NCI-H82 treated with DMSO at 0.1 percent for 48 hours (cell line): ENCODE results near the gene ZNF575.
"Not testable (repeated sequence)": the region's sequence is repeated elsewhere in the genome, so short reads cannot be mapped to it uniquely, and the experiment has no call there.

Source experiments
- DNase-seq: peaks from one replicate; lab custom pipeline; 2025; ENCODE audit not compliant: unreplicated experiment; lab: John Stamatoyannopoulos, UW

ZNF575 gene

DNA sequence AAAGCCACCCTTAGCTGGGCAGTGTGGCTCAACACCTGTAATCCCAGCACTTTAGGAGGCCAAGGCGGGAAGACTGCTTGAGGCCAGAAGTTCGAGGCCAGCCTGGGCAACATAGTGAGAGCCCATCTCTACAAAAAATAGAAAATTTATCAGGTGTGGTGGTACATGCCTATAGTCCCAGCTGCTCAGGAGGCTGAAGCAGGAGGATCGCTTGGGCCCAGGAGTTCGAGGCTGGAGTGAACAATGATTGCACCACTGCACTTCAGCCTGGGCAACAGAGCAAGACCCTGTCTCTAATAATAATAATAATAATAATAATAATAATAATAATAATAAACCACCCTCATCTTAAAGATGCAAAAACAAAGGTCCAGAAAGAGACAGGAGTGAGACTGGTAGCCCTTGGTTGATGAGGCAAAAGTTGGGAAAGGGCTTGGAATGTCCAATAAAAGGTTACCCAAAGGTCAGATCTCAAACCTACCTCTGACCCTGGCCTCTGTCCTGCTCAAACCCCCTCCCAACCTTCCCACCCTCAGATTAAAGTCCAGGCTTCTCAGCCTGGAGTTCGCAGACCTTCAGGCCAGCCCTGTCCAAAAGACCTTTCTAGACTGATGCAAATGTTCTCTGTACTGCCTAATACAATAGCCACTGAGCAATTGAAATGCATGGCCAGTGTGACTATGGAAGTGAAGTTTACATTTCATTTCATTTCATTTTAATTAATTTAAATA is 9.1 kb downstream of the ZNF575 start:
- no peak for DNase-seq

- no peak for DNase-seq
Observed at GRCh38 chr19:43544077-43544476, 11.1 kb downstream of the ZNF575 start.

DNA sequence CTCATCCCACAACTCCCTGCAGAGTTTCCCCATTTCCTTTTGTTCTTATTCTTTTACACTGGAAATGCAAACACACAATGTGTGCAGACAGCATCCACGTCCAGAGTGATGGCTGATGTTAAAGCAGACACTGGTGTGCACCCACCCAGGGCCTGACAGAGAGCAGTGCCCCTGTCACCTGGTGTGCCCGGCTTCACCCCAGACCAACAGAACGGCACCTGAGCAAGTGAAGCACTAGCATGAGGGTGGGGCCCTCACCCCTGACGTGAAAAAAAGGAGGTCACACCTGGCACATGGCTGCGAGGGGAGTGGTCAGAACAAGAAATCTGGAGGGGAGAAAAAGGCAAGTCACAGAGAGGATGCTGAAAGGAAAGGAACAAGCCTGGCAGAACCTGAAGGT is 12.3 kb downstream of the ZNF575 start:
- no peak for DNase-seq

DNA sequence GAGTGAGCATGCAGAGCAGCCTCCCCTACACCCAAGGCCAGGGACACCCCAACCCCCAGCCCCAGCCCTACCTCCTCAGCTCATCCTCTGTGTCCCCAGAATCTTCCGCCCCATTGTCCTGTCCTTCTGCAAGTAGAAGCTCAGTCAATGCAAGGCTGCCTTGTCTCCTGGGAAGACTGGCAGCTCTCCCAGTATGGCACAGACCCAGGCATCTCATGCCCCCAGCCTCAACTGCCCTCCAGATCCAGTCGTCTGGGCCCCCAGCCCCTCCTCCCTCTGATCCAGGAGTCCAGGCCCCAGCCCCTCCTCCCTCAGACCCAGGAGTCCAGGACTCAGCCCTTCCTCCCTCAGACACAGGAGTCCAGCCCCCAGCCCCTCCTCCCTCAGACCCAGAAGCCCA is 13.0 kb downstream of the ZNF575 start:
- DNase-seq: no peak

- no peak for DNase-seq
Observed at GRCh38 chr19:43546581-43546980, 13.6 kb downstream of the ZNF575 start.

DNA sequence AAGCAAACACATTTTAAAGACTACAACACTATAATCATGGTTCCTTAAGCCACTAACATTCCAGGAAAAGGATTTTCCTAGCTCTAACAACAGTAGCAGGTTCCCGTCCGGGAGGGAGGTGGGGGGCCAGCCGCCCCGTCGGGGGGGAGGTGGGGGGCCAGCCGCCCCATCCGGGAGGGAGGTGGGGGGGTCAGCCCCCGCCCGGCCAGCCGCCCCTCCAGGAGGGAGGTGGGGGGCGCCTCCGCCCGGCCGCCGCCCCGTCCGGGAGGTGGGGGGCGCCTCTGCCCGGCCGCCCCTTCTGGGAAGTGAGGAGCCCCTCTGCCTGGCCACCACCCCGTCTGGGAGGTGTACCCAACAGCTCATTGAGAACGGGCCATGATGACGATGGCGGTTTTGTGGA is 14.9 kb downstream of the ZNF575 start:
- DNase-seq: not testable (repeated sequence)

DNA sequence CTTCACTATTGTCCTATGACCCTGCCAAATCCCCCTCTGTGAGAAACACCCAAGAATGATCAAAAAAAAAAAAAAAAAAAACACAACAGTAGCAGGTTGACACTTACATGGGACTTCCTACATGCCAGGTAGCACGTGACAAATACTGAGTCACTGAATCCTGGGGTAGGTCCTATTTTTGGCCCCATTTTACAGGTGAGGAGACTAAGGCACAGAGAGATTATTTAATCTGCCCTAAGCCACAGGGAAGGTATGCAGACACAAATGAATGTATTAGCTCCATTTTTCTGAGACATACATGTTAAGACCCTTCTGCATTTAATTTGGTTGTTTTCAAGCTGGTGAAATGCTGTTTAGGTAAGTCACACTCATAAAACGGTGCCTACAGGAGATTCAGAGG is 15.7 kb downstream of the ZNF575 start:
- DNase-seq: no peak

DNA sequence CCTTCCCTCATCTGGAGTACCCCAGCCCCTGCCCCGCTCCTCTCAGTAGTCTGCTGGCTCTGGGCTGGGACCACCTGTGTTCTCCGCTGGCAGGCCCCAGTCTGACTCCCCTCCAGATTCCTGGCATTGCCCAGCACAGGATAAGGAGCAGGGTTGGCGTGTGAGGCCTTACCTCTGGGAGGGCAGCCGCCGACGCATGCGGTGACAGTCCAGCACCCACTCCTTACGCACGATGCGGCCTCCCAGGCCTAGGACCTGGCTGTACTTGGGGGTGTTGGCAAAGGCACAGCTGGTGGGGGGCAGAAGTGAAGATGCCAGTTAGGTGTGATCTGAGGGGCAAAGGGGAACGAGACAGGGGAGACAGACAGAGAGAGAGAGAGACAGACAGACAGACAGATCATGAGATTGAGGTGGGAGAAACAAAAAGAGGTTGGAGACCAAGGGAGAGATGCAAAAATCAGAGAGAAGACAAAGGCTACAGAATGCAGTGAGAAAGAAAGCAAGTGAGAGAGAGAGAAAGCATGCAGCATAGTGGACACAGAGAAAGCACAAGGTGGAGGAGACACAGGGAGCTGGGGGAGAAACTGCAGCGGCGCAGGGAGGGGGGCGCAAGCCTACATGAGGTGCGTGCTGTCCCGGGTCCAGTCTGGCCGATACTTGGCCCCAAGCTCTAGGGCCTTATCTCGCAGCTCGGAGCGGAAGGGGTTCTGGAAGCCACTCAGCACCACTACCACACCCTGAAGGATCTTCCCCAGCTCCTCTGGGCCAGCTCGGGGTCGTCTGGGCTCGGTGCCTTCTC is 18.6 kb downstream of the ZNF575 start:
- DNase-seq: no peak

DNA sequence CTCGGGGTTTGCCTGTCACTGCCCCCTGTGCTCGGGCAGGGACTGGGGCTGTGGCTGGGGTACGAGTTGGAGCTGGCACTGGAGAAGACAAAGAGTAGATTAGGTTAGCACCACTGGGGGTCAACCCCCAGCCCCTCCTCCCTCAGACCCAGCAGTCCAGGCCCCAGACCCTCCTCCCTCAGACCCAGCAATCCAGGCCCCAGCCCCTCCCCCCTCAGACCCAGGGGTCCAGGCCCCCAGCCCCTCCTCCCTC is 19.1 kb downstream of the ZNF575 start:
- no peak for DNase-seq

DNA sequence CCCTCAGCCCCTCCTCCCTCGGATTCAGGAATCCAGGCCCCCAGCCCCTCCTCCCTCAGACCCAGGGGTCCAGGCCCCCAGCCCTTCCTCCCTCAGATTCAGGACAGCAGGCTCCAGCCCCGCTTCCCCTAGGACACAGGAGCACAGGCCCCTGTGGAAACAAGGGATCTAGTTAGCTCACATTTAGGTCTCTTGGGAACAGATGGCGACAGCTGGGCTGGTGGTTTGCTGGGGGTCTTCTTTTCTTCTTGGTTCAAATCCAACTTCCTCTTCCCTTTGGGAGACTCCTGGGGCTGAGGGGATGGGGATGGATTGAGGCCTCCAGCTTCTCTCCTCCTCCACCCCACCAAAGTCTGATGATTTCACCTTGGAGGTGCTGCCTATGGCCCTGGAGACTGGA is 19.6 kb downstream of the ZNF575 start:
- DNase-seq: peak; percentile 84

GRCh38 chr19:43553656-43554055 is 20.7 kb downstream of the ZNF575 start:
- DNase-seq: peak; percentile 80

DNA sequence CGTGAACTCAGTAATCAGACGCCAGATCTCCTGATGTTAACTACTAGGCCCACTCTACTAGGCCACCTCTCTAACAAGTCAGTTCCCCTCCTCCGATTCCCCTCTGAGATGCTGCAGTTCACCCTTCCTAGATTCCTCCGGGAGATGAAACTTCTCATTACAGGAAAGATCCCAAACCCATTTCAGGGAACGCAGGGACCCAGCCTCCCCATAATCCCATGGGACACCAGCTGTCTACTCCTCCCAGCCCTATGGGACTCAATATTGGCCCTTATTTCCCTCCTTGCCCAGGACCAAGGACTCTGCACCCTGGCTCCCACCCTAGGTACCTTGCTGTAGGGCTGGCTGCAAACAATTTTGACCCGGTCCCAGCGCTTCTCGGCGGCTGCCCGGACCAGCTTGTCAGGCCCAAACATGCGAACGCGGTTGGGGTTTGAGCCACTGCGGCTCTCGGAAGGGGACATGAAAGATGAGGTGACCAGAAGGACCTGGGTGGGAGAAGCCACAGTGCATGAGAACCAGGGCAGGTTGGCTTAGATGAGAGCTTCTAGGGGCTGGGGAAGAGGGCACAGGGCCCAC is 21.4 kb downstream of the ZNF575 start:
- no peak for DNase-seq

GRCh38 chr19:43555185-43555770 is 22.3 kb downstream of the ZNF575 start:
- DNase-seq: peak; percentile 51

DNA sequence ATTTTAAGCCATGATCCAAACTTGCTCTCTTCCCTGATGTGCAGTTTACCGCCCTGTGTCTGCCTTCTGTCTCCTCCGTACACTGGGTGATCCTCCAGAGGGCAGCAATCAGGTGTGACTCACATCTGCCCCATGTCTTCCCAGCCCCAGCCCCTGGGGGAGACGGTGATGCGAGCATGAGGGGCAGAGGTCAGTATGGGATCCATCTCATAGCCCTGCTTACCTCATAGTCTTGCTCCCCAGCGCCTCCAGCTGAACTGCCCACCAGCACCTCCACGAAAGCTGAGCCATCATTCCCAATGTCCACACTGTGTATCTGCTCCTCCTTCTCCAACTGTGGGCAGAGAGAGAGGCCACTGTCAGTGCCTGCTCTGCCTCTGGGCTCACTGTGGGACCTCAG is 27.7 kb downstream of the ZNF575 start:
- no peak for DNase-seq

DNA sequence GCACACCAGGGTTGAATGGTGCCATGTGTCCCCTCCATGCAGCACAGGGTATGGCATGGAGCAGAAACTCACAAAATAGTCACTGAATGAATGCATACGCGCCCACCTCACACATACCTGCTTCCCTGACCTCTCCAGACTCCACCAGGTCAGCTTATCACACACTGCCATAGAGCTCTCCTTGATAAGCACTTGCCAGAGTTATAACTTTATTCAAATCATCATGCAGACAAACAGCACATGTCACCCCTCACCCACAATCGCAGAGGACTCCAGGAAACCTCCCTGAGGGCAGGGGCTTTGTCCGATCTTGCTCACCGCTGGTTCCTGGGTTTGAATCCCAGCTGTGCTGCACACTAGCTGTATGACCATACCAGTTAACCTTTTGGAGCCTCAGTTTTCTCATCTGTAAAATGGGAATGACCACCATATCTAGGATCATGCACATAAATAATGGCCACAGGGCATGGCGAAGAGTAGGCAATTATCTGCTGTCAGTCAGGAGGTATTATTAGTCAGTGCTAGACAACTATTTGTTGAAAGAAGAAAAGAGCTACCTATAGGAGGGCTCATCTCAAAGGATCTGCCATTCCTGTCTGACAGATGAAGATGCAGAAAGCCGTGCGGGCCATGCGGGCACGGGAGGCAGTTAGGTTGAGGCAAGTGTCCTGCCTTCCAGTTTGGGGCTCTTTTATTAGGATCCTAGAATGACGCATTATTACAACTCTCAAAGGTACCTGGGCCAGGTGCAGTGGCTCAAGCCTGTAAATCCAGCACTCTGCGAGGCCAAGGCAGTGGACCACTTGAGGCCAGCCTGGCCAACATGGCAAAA is 28.4 kb downstream of the ZNF575 start:
- no peak for DNase-seq

DNA sequence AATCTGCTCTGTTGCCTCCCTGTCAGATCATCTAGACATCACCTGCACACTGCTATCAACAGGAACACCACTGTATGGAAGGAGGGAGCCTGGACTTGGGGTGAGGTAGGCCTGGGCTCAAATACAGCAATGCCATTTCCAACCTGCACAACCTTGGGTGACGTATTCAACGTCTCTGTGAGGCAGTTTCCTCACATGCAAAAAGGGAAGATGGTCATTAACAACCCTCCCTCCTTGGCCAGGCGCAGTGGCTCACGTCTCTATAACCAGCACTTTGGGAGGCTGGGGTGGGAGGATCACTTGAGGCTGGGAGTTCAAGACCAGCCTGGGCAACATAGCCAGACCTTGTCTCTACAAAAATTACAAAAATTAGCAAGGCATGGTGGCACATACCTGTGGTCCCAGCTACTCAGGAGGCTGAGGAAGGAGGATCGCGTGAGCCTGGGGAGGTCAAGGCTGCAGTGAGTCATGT is 29.3 kb downstream of the ZNF575 start:
- no peak for DNase-seq

DNA sequence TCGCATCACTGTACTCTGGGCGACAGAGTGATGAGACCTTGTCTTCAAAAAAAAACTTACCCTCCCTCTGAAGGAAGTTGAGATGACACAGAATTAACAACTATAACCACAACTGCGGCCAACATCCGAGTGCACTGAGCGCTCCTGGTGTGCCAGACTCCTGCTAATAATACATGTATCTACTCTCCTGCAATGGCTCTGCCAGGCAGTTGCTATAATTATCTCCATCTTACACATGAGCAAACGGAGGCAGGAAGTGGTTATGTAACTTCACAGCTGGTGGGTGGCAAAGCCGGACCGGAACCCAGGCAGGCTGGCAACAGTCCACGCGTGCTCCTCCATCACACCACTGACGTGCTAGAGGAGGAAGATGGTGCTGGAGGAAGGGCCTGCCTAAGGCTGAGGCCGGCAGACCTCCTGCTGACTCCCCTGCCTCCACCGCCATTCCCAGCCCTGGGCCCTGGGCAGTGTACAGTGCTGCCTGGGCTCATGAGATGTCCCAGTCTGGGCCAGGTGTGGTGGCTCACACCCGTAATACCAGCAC is 29.8 kb downstream of the ZNF575 start:
- no peak for DNase-seq

DNA sequence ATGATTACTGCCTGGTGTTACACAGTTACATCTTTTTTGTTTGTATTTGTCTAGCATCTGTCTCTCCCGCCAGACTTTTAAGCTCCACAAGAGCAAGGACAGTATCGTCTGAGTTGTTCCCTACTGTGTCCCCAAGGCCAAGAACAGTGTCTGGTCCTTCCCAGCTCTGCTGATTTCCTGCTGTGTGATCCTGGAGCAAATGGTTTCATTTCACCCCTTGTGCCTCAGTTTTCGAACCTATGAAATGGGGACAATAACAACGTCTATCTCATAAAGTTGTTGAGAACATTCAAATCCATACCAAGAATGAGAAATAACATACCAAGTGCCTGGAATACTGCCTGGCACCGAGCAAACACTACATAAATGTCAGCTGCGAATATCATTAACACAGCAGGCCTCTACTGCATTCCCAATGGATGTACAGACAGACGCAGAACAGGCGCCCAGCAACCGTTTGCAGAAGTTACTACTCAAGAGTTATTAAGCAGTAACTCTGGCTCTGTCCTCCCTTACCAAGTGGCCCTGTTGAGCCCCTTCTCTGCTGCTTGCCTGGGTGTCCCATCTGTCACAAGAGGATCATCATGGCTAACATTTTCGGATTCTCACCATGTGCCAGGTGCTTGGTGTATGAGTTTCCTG is 30.9 kb downstream of the ZNF575 start:
- DNase-seq: no peak

DNA sequence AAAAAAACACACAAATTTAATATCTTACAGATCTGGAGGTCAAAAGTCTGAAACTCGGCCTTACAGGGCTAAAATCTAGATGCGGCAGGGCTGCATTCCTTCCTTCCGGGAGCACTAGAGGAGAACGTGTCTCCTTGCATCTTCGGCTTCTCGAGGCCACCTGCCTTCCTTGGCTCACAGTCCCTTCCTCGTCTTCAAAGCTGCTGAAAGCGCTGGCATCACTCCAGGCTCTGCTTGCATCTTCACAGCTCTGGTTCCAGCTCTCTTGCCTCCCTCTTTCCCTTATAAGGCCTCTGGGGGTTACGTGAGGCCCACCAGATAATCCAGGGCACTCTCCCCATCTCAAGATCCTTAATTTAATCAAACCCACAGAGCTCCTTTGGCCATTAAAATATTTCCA is 31.8 kb downstream of the ZNF575 start:
- no peak for DNase-seq

DNA sequence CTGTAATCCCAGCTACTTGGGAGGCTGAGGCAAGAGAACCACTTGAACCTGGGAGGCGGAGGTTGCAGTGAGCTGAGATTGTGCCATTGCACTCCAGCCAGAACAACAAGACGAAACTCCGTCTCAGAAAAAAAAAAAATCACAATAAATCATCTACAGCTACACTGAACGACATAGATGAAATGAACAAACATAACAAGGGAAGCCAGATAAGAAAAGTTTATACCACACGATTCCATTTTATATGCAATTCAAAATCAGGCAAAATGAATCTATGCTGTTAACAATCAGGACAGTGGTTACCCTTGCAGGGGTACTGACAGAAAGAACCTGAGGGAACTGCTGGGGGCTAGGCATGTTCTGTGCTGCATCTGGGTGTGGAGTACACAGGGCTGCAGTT is 36.7 kb downstream of the ZNF575 start:
- no peak for DNase-seq
